ENCODE results near the gene ZFP36L2.

DNA sequence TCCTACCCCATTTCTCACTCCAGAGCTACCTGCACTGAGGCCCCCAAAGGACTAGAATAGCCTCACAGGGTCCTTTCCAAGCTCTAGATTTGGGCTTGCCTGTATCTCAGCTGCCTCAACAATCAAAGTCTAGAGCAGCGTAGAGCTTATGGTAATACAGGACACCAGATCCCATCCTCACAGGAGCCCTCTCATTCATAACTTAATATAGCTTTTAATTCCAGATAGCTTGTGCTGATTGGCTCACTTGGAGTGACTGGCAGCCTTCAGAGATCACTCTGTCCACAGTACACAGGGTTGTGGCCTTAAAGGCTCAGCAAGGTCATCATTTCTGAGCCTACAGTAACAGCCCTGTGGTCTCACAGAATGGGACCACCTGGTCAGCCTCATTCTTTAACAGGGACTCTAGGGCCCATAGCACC lies 51.4 kb downstream of the ZFP36L2 start:
- TF ChIP-seq EZH2 (IDR thresholded peaks at IDR 0.05; ENCODE audit: insufficient read depth, poor library complexity, severe bottlenecking) (no peak), EZH2phosphoT487 (IDR thresholded peaks at IDR 0.05; ENCODE audit: insufficient read depth, low read depth) (no peak)

Measured in GM23248 (cell line).